NCI-H446 treated with DMSO at 0.1 percent for 48 hours (cell line): ENCODE data around the gene HNRNPUL1.
"Not testable (repeated sequence)": the region's sequence is repeated elsewhere in the genome, so short reads cannot be mapped to it uniquely, and the experiment has no call there.

Source experiments
- DNase-seq: peaks from one replicate; lab custom pipeline; 2025; lab: John Stamatoyannopoulos, UW

Gene HNRNPUL1

GRCh38 chr19:41278478-41278877, 14.3 kb downstream of the HNRNPUL1 start:
- no peak for DNase-seq

GRCh38 chr19:41288673-41289530, 24.7 kb downstream of the HNRNPUL1 start:
- no peak for DNase-seq

GRCh38 chr19:41289814-41290213, 25.6 kb downstream of the HNRNPUL1 start:
- DNase-seq: not testable (repeated sequence)

GRCh38 chr19:41294393-41294792, 30.2 kb downstream of the HNRNPUL1 start:
- no peak for DNase-seq

GRCh38 chr19:41295499-41295898, 31.3 kb downstream of the HNRNPUL1 start:
- DNase-seq: no peak

- no peak for DNase-seq
Measured at GRCh38 chr19:41296433-41296871, 32.3 kb downstream of the HNRNPUL1 start.

GRCh38 chr19:41297628-41298347, 33.6 kb downstream of the HNRNPUL1 start:
- DNase-seq: no peak

- DNase-seq: no peak
Measured at GRCh38 chr19:41298348-41298964, 34.3 kb downstream of the HNRNPUL1 start.

GRCh38 chr19:41299046-41299754, 35.0 kb downstream of the HNRNPUL1 start:
- no peak for DNase-seq

GRCh38 chr19:41299755-41300089, 35.5 kb downstream of the HNRNPUL1 start:
- DNase-seq: no peak

- no peak for DNase-seq
Measured at GRCh38 chr19:41300555-41300954, 36.4 kb downstream of the HNRNPUL1 start.

GRCh38 chr19:41302624-41303351, 38.6 kb downstream of the HNRNPUL1 start:
- no peak for DNase-seq

- DNase-seq: no peak
Measured at GRCh38 chr19:41303954-41304353, 39.8 kb downstream of the HNRNPUL1 start.

GRCh38 chr19:41304706-41305483, 40.7 kb downstream of the HNRNPUL1 start:
- DNase-seq: no peak

GRCh38 chr19:41305927-41306793, 42.0 kb downstream of the HNRNPUL1 start:
- no peak for DNase-seq

GRCh38 chr19:41307090-41307875, 43.1 kb downstream of the HNRNPUL1 start:
- DNase-seq: no peak

GRCh38 chr19:41307954-41308449, 43.8 kb downstream of the HNRNPUL1 start:
- DNase-seq: no peak

- DNase-seq: peak; percentile 61
Measured at GRCh38 chr19:41308450-41309179, 44.4 kb downstream of the HNRNPUL1 start.
